Uterus (tissue), 4 donors: Measurements from ENCODE around the gene CCDC85A. TPM values are rescaled to one million over a fixed set of nuclear protein-coding genes. Genes with fewer than 3 reads are reported as not detected.
A peak's percentile ranks its signal among the peaks of the same experiment; 100 is the strongest.

Experiments
- DNase-seq, 2 donors: peaks; one replicate each; pipeline ENCODE4 v3.0.0-alpha.2; 2019 to 2020
- H3K27ac ChIP-seq, 2 donors: fragments of 200-600 bp; sonication (generic); 1 replicate in 1 of 2; 2 replicates in 1 of 2; pipeline ENCODE4 v1.5.1; 2016 to 2018
- H3K27me3 ChIP-seq, 2 donors: fragments of 200-600 bp; sonication (generic); one replicate each; pipeline ENCODE4 v1.5.1; 2018 to 2019; ENCODE audit warnings: control low read depth in 1 of 2
- H3K36me3 ChIP-seq, 2 donors: fragments of 200-600 bp; sonication (generic); one replicate each; pipeline ENCODE4 v1.5.1; 2019; ENCODE audit warnings: control low read depth in 1 of 2
- H3K4me1 ChIP-seq, 2 donors: fragments of 200-600 bp; sonication (generic); one replicate each; pipeline ENCODE4 v1.5.1; 2018 to 2019; ENCODE audit warnings: control low read depth in 1 of 2
- H3K4me3 ChIP-seq, 2 donors: fragments of 200-600 bp; sonication (generic); 1 replicate in 1 of 2; 2 replicates in 1 of 2; pipeline ENCODE4 v1.5.1; 2018 to 2019; ENCODE audit warnings: mild to moderate bottlenecking in 1 of 2
- H3K9me3 ChIP-seq, 2 donors: fragments of 200-600 bp; sonication (generic); one replicate each; pipeline ENCODE4 v1.5.1; 2019; ENCODE audit warnings: control low read depth in 1 of 2
- POLR2A ChIP-seq, 2 donors: fragments of 450-650 bp; IDR thresholded peaks; one replicate each; pipeline ENCODE4 v1.6.1; 2016; ENCODE audit warnings: antibody characterized with exemption in 2 of 2, mild to moderate bottlenecking in 1 of 2, moderate library complexity in 1 of 2
- intact Hi-C: fragments of 100-400 bp; cut with DNase I; formaldehyde crosslinking; loops from one replicate; pipeline ENCODE4 v1.15.1; 2023; ENCODE audit warnings: low total_unique reads
- total RNA-seq, 4 donors: library from RNA; depleted of rRNA in 3 of 4; stranded (reverse); fragments of >200 nt in 3 of 4; gene quantifications; one replicate each; pipeline versions ENCODE4 v1.1.0 to v1.2.4, GENCODE V29; 2014 to 2023
- TF ChIP-seq, protein P1 (sequence below), 4 experiments: fragments of 200-600 bp in 2 of 4; fragments of 450-650 bp in 2 of 4; sonication (generic) in 2 of 4; IDR thresholded peaks; one replicate each; pipeline ENCODE4 v1.5.1; 2016 to 2019; ENCODE audit warnings: antibody characterized with exemption in 4 of 4, mild to moderate bottlenecking in 2 of 4, moderate library complexity in 1 of 4
- donor health status: DM: yes; HTN: yes; CAD: no.

Gene CCDC85A
- total RNA-seq, 4 donors from 2014 or later = 4.7 to 23.2 (median 16.8) TPM

- intact Hi-C loops = no loop called here
These were observed 47.6 kb downstream of the CCDC85A start for GRCh38 chr2:56231361-56231760.

GRCh38 chr2:56232912-56233311 is 49.1 kb downstream of the CCDC85A start:
- Histone ChIP-seq H3K27me3 (no peaks in the 10 kb centered on the region), H3K36me3 (no peaks in the 10 kb centered on the region), H3K4me1 (no peaks in the 10 kb centered on the region), H3K27ac (no peak overlapping the region), H3K9me3 (no peaks in the 10 kb centered on the region), H3K4me3 (no peak overlapping the region)
- TF ChIP-seq, protein P1, sequence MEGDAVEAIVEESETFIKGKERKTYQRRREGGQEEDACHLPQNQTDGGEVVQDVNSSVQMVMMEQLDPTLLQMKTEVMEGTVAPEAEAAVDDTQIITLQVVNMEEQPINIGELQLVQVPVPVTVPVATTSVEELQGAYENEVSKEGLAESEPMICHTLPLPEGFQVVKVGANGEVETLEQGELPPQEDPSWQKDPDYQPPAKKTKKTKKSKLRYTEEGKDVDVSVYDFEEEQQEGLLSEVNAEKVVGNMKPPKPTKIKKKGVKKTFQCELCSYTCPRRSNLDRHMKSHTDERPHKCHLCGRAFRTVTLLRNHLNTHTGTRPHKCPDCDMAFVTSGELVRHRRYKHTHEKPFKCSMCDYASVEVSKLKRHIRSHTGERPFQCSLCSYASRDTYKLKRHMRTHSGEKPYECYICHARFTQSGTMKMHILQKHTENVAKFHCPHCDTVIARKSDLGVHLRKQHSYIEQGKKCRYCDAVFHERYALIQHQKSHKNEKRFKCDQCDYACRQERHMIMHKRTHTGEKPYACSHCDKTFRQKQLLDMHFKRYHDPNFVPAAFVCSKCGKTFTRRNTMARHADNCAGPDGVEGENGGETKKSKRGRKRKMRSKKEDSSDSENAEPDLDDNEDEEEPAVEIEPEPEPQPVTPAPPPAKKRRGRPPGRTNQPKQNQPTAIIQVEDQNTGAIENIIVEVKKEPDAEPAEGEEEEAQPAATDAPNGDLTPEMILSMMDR (IDR thresholded peaks at IDR 0.05) = no peak
- no peak for TF ChIP-seq POLR2A (IDR thresholded peaks at IDR 0.05)
- DNase-seq = no peak
- intact Hi-C loops = no loop called here

More at GRCh38 chr2:56231361-56231760, 47.6 kb downstream of the CCDC85A start:
- H3K27ac ChIP-seq = peak overlapping the region in 1 of 2 donors; percentile 69
- no peaks in the 10 kb centered on the region for H3K4me1 ChIP-seq
- no peak overlapping the region for H3K4me3 ChIP-seq
- no peaks in the 10 kb centered on the region for H3K36me3 ChIP-seq
- DNase-seq = no peak
- H3K27me3 ChIP-seq = no peaks in the 10 kb centered on the region
- TF ChIP-seq, protein P1 (IDR thresholded peaks at IDR 0.05) = no peak
- no peak for TF ChIP-seq POLR2A (IDR thresholded peaks at IDR 0.05)
- H3K9me3 ChIP-seq = no peaks in the 10 kb centered on the region

GRCh38 chr2:56234241-56234640 is 50.5 kb downstream of the CCDC85A start:
- Histone ChIP-seq H3K9me3 (no peaks in the 10 kb centered on the region), H3K27ac (no peak overlapping the region), H3K4me1 (no peaks in the 10 kb centered on the region), H3K4me3 (no peak overlapping the region), H3K27me3 (no peaks in the 10 kb centered on the region), H3K36me3 (no peaks in the 10 kb centered on the region)
- intact Hi-C loops = no loop called here
- no peak for DNase-seq
- TF ChIP-seq POLR2A (IDR thresholded peaks at IDR 0.05) = no peak
- TF ChIP-seq, protein P1 (IDR thresholded peaks at IDR 0.05) = no peak

- DNase-seq = no peak
- intact Hi-C loops = no loop called here
- Histone ChIP-seq H3K4me3 (no peak overlapping the region), H3K9me3 (no peaks in the 10 kb centered on the region), H3K36me3 (no peaks in the 10 kb centered on the region), H3K27me3 (no peaks in the 10 kb centered on the region), H3K27ac (no peak overlapping the region), H3K4me1 (no peaks in the 10 kb centered on the region)
- TF ChIP-seq, protein P1 (IDR thresholded peaks at IDR 0.05) = no peak
- no peak for TF ChIP-seq POLR2A (IDR thresholded peaks at IDR 0.05)
These were observed 55.2 kb downstream of the CCDC85A start for GRCh38 chr2:56239030-56239429.

GRCh38 chr2:56239437-56239836 is 55.6 kb downstream of the CCDC85A start:
- TF ChIP-seq, protein P1 (IDR thresholded peaks at IDR 0.05) = no peak
- no peak for TF ChIP-seq POLR2A (IDR thresholded peaks at IDR 0.05)
- DNase-seq = no peak
- intact Hi-C loops = no loop called here
- H3K9me3 ChIP-seq = no peaks in the 10 kb centered on the region
- H3K4me3 ChIP-seq = no peak overlapping the region
- H3K4me1 ChIP-seq = no peaks in the 10 kb centered on the region
- no peak overlapping the region for H3K27ac ChIP-seq
- no peaks in the 10 kb centered on the region for H3K36me3 ChIP-seq
- H3K27me3 ChIP-seq = no peaks in the 10 kb centered on the region
